NCI-H187 treated with DMSO at 0.1 percent for 48 hours (cell line): ENCODE measurements around the gene ANAPC1.
"Not testable (repeated sequence)": the region's sequence is repeated elsewhere in the genome, so short reads cannot be mapped to it uniquely, and the experiment has no call there.

Experiments used
- DNase-seq: peaks from one replicate; lab custom pipeline; 2025; lab: John Stamatoyannopoulos, UW

The ANAPC1 gene

GRCh38 chr2:111784081-111784480 is 99.9 kb downstream of the ANAPC1 start:
- DNase-seq = not testable (repeated sequence)

- not testable (repeated sequence) for DNase-seq
Observed at GRCh38 chr2:111782195-111782594, 101.8 kb downstream of the ANAPC1 start.

- DNase-seq = not testable (repeated sequence)
Observed at GRCh38 chr2:111781443-111782094, 102.4 kb downstream of the ANAPC1 start.

GRCh38 chr2:111777155-111777554 is 106.8 kb downstream of the ANAPC1 start:
- not testable (repeated sequence) for DNase-seq

GRCh38 chr2:111776296-111776695 is 107.7 kb downstream of the ANAPC1 start:
- DNase-seq = not testable (repeated sequence)

GRCh38 chr2:111772180-111772579 is 111.8 kb downstream of the ANAPC1 start:
- not testable (repeated sequence) for DNase-seq

GRCh38 chr2:111770916-111771658 is 112.9 kb downstream of the ANAPC1 start:
- not testable (repeated sequence) for DNase-seq

GRCh38 chr2:111768266-111769190 is 115.5 kb downstream of the ANAPC1 start:
- DNase-seq = not testable (repeated sequence)

- DNase-seq = not testable (repeated sequence)
Observed at GRCh38 chr2:111767087-111767486, 116.9 kb downstream of the ANAPC1 start.

GRCh38 chr2:111766295-111766694 is 117.7 kb downstream of the ANAPC1 start:
- DNase-seq = not testable (repeated sequence)

DNA sequence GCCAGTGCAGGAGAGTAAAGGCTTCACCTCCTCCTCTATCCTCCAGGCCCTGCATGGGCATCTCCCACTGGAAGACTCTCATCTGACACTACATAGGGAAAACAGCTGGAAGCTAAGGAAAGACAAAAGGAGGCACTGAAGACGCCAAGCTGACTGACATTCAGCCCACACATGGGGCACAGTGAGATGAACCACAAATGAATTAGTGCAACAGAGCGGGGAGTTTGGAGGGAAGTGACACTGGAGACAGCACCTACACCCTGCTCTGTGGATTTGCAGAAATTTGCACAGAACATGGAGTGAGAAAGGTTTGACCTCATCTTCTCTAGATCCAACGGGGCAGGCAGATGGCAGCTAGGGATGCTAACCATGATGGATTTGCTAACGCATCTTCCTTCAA is 119.8 kb downstream of the ANAPC1 start:
- DNase-seq = not testable (repeated sequence)

DNA sequence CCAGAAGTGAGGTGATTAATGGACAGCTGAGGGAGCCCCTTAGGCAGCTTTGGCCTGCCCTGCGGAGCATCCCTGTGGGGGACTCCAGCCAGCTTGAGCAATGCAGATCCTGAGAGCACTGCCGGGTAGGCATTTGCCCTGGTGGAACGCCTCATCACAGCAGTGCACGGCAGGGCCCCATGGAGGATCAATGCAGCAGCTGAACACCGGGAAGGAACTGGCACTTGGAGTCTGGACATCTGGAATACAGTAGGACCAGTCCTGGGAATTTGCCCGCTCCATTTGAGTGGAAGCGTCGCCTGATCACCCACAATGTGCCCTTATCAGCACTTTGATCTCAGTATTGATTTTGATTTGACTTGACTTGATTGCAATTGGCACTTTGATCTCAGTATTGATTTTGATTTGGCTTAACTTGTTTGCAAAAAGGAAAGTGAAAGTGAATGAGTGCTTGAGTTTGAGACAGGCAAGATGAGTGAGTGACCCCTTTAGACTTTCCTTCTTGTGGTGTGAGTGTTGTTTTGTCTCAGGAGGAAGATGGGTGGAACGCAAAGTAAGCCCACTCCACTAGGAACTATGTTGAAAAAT is 123.2 kb downstream of the ANAPC1 start:
- not testable (repeated sequence) for DNase-seq

DNA sequence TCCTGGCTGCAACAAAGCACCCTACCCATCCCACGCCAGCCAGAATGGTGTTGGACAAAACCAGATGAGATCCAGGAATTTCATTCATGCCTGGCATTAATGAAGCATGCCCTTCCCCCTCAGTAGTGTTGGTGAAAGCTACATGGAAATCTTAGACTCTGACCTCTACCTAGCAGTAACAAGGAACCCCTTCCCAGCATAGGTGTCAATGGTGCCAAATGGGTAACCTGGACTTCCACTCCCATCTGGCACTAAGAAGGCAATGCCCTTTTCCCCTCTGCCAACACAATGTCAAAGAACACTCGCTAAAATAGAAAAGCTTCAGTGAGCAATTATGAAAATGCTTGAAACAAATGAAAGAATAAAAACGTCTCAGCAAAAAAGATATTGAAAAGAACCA is 131.5 kb downstream of the ANAPC1 start:
- not testable (repeated sequence) for DNase-seq

- DNase-seq = not testable (repeated sequence)
Observed at GRCh38 chr2:111750641-111751040, 133.4 kb downstream of the ANAPC1 start.

DNA sequence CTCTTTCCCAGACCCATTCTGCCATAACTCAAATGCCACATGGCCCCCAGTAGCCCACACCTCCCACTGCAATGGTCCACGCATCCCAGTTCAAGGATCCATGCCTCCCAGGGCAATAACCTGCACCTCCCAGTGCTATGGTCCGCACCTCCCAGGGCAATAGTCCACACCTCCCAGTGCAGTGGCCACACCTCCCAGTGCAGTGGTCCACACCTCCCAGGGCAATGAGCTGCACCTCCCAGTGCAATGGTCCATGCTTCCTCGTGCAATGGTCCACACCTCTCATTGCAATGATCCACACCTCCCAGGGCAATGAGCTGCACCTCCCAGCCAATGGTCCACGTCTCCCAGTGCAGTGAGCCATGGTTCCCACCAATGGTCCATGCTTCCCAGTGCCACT is 135.6 kb downstream of the ANAPC1 start:
- not testable (repeated sequence) for DNase-seq

- DNase-seq = not testable (repeated sequence)
Observed at GRCh38 chr2:111747410-111748115, 136.4 kb downstream of the ANAPC1 start.

DNA sequence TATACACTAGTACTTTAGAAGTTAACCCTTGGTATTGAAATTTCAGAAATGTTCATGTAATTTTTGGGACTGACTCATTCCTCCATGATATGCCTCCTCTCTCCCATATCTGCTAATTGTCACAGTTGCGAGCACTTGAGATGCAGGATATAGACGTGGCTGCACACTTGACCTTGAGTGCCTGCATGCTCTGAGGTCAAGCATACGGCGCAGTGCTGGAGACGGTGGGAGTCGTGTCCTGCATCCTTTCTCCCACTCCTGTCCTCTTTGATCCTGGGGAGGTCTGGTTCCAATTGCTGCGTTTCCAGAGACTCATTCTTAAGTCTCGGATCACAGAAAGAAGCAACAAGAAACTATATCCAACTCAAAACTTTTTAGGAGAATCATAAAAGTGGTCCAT is 139.2 kb downstream of the ANAPC1 start:
- DNase-seq = not testable (repeated sequence)

GRCh38 chr2:111741517-111741916 is 142.5 kb downstream of the ANAPC1 start:
- DNase-seq = not testable (repeated sequence)

GRCh38 chr2:111735838-111736721 is 147.9 kb downstream of the ANAPC1 start:
- DNase-seq = not testable (repeated sequence)

DNA sequence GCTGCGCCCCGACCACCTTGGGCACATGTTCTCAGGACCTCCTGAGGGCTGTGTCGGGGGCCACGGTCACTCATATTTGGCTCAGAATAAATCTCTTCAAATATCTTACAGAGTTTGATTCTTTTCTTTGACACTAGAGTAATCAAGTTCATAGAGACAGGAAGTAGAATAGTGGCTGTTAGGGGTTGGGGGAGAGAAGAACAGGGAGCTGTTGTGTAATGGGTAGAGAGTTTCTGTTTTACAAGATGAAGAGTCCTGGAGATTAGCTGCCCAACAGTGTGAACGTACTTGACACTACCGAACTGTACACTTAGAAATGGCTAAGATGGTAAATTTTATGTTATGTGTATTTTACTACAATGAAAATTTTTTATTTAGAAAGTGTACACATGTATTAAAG is 148.6 kb downstream of the ANAPC1 start:
- not testable (repeated sequence) for DNase-seq
